Natural killer cell (primary cell): ENCODE data around the gene MAPKAPK3. TPM values are rescaled to one million over a fixed set of nuclear protein-coding genes. Genes with fewer than 3 reads are reported as not detected.

Experiments
- ATAC-seq, 3 donors: fragments of 150-1000 bp in 2 of 3; fragments of 200-7000 bp in 1 of 3; cut with Tn5 transposase; 1 replicate in 1 of 3; 2 replicates in 2 of 3; pipeline ENCODE4 v1.10.0; 2021; ENCODE audit warnings: mild to moderate bottlenecking in 2 of 3, moderate library complexity in 2 of 3
- DNase-seq, 2 donors: peaks; one replicate each; pipeline versions ENCODE4 v3.0.0 to v3.0.0-alpha.2; 2013 to 2021; ENCODE audit warnings: mixed read lengths in 1 of 2
- H3K27ac ChIP-seq: one replicate; pipeline ENCODE4 v1.5.1; 2013; ENCODE audit warnings: mild to moderate bottlenecking, low read length
- H3K27me3 ChIP-seq: one replicate; pipeline ENCODE4 v1.6.1; 2013; ENCODE audit warnings: low read length; ENCODE audit not compliant: control insufficient read depth, insufficient read depth
- H3K36me3 ChIP-seq: one replicate; pipeline ENCODE4 v1.6.1; 2013; ENCODE audit warnings: low read length; ENCODE audit not compliant: control insufficient read depth, insufficient read depth
- H3K4me1 ChIP-seq: one replicate; pipeline ENCODE4 v1.6.1; 2013; ENCODE audit warnings: low read length; ENCODE audit not compliant: control insufficient read depth, insufficient read depth
- H3K4me3 ChIP-seq: one replicate; pipeline ENCODE4 v1.5.1; 2013; ENCODE audit warnings: low read length
- H3K9me3 ChIP-seq: one replicate; pipeline ENCODE4 v1.6.1; 2013; ENCODE audit warnings: low read length; ENCODE audit not compliant: control insufficient read depth, insufficient read depth
- H3K27ac Mint-ChIP-seq, 2 donors: one replicate each; pipeline ENCODE4 v1.8.0; 2022; ENCODE audit warnings: mild to moderate bottlenecking in 2 of 2, mixed read lengths in 2 of 2, moderate library complexity in 1 of 2
- H3K27me3 Mint-ChIP-seq, 2 donors: one replicate each; pipeline ENCODE4 v1.8.0; 2022; ENCODE audit warnings: low read depth in 2 of 2, mixed read lengths in 2 of 2
- H3K36me3 Mint-ChIP-seq: one replicate; pipeline ENCODE4 v1.8.0; 2022; ENCODE audit warnings: mixed read lengths
- H3K4me1 Mint-ChIP-seq, 2 donors: one replicate each; pipeline ENCODE4 v1.8.0; 2022; ENCODE audit warnings: mixed read lengths in 2 of 2
- H3K4me3 Mint-ChIP-seq: one replicate; pipeline ENCODE4 v1.8.0; 2022; ENCODE audit warnings: mild to moderate bottlenecking, moderate library complexity, mixed read lengths
- H3K9me3 Mint-ChIP-seq, 2 donors: one replicate each; pipeline ENCODE4 v1.8.0; 2022; ENCODE audit warnings: mixed read lengths in 2 of 2
- WGBS: methylation state at CpG from one replicate; pipeline ENCODE4 v1.1.7; 2013; ENCODE audit warnings: missing lambda C conversion rate; ENCODE audit not compliant: insufficient coverage; 5-methylcytosine and 5-hydroxymethylcytosine counted together
- intact Hi-C: fragments of 100-400 bp; cut with micrococcal nuclease; formaldehyde crosslinking; loops from one replicate; pipeline ENCODE4 v1.14.2; 2022
- total RNA-seq, 4 donors: library from RNA; stranded (reverse); fragments of 120-200 nt in 1 of 4; gene quantifications; one replicate each; pipeline versions ENCODE4 v1.2.3 to v1.2.4, GENCODE V29; 2013 to 2022
- TF ChIP-seq, protein P1 (sequence below): fragments of 200-600 bp; IDR thresholded peaks from one replicate; pipeline ENCODE4 v1.8.0; 2022; ENCODE audit warnings: antibody characterized with exemption

Gene MAPKAPK3
- total RNA-seq, 3 donors from 2014 or later (not counting 1 experiment from before 2014, with no cell fraction given), result 48.0 to 57.7 (median 49.3) TPM

GRCh38 chr3:50572801-50573371 is 44.1 kb upstream of the MAPKAPK3 start:
- WGBS, result 63% methylated on average over 4 of the region's 4 CpGs
- no peak overlapping the region for H3K4me3 ChIP-seq

DNA sequence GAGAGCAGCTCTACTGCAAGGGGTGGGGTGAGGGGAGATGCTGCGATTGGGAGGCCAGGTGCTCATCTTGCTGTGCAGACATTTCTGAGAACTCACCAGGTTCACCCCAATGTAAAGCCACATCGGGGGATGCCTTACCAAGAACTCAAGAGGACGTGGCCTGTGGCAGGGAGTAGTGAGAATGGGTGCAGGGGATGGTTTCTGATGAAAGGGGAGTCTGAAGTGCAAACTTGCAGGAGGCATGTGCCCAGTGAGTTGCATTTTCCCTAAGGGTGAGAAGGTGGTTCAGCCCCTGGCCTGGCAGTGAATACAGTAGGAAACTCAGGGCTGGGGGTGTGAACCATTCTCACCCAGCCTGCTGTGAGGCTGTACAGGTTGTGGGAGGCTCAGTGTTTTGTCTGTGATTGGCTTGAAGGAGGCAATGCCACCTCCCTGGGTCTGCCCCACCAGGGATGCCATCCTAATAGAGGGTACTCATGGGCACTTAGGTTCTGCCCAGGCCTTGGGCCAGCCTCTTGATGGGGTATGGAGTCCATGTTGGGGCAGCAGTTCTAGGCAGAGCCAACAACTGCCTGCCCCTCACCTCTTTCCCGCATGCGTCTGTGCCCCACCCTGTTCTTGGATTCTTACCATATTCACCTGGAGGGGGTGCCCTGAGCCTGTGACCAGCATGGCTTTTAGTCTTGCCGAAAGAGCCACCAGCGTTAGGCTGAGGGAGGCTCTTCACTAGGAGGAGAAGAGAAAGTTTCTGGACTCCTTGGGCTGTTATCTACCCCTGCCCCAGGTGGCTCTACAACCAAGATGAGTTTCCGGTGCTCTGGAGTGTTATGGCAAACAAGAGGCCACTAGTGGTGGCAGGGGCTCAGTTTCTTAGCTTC is 43.1 kb upstream of the MAPKAPK3 start:
- H3K4me1 Mint-ChIP-seq, result peaks cover 46 to 71% of the 10 kb centered on the region in 2 donors
- peak overlapping the region; percentile 88 to 95 for H3K27ac Mint-ChIP-seq
- peak overlapping the region; percentile 53 for H3K27ac ChIP-seq
- H3K36me3 ChIP-seq, result peaks cover 17% of the 10 kb centered on the region
- no peaks in the 10 kb centered on the region for H3K27me3 ChIP-seq
- peaks cover 82% of the 10 kb centered on the region for H3K4me1 ChIP-seq
- H3K9me3 Mint-ChIP-seq, result no peaks in the 10 kb centered on the region
- DNase-seq (peak in 1 of 2 donors; percentile 68), ATAC-seq (peak in 1 of 3 donors; percentile 12)
- H3K27me3 Mint-ChIP-seq, result no peaks in the 10 kb centered on the region
- WGBS, result 34% methylated on average over 8 of the region's 8 CpGs
- TF ChIP-seq, protein P1, sequence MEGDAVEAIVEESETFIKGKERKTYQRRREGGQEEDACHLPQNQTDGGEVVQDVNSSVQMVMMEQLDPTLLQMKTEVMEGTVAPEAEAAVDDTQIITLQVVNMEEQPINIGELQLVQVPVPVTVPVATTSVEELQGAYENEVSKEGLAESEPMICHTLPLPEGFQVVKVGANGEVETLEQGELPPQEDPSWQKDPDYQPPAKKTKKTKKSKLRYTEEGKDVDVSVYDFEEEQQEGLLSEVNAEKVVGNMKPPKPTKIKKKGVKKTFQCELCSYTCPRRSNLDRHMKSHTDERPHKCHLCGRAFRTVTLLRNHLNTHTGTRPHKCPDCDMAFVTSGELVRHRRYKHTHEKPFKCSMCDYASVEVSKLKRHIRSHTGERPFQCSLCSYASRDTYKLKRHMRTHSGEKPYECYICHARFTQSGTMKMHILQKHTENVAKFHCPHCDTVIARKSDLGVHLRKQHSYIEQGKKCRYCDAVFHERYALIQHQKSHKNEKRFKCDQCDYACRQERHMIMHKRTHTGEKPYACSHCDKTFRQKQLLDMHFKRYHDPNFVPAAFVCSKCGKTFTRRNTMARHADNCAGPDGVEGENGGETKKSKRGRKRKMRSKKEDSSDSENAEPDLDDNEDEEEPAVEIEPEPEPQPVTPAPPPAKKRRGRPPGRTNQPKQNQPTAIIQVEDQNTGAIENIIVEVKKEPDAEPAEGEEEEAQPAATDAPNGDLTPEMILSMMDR, result no peak
- H3K4me3 ChIP-seq, result no peak overlapping the region
- peak overlapping the region; percentile 78 for H3K4me3 Mint-ChIP-seq
- H3K9me3 ChIP-seq, result no peaks in the 10 kb centered on the region
- intact Hi-C loops, result loop anchor here (2.0 to 10.0 kb wide), 5 partner anchors 15 to 811 kb away; partner anchors contain the start of gene MANF
- H3K36me3 Mint-ChIP-seq, result no peaks in the 10 kb centered on the region

More at GRCh38 chr3:50572801-50573371, 44.1 kb upstream of the MAPKAPK3 start:
- TF ChIP-seq, protein P1, result no peak
- H3K9me3 Mint-ChIP-seq, result no peaks in the 10 kb centered on the region
- Histone ChIP-seq H3K27ac (peak overlapping the region; percentile 53), H3K27me3 (no peaks in the 10 kb centered on the region), H3K36me3 (peaks cover 8% of the 10 kb centered on the region), H3K9me3 (no peaks in the 10 kb centered on the region), H3K4me1 (peaks cover 91% of the 10 kb centered on the region)
- H3K27me3 Mint-ChIP-seq, result no peaks in the 10 kb centered on the region
- peaks cover 48 to 76% of the 10 kb centered on the region in 2 donors for H3K4me1 Mint-ChIP-seq
- DNase-seq (peak in 1 of 2 donors; percentile 46), ATAC-seq (no peak)
- peak overlapping the region; percentile 78 for H3K4me3 Mint-ChIP-seq
- no peaks in the 10 kb centered on the region for H3K36me3 Mint-ChIP-seq
- H3K27ac Mint-ChIP-seq, result peak overlapping the region; percentile 88 to 95
- intact Hi-C loops, result loop anchor here (1.0 to 10.0 kb wide), 6 partner anchors 16 to 812 kb away; partner anchors contain the start of gene MANF

GRCh38 chr3:50574444-50574831 is 42.5 kb upstream of the MAPKAPK3 start:
- H3K4me1 ChIP-seq, result peaks cover 81% of the 10 kb centered on the region
- 14% methylated on average over 1 of the region's 1 CpG for WGBS

More at GRCh38 chr3:50574444-50574831, 42.5 kb upstream of the MAPKAPK3 start:
- no peak overlapping the region for H3K4me3 ChIP-seq
- no peaks in the 10 kb centered on the region for H3K27me3 ChIP-seq
- H3K27ac ChIP-seq, result peak overlapping the region; percentile 53
- intact Hi-C loops, result loop anchor here (10.0 kb wide), 1 partner anchor 80 kb away; no protein-coding TSS in a partner anchor
- peaks cover 23% of the 10 kb centered on the region for H3K36me3 ChIP-seq
- no peaks in the 10 kb centered on the region for H3K9me3 ChIP-seq
- H3K9me3 Mint-ChIP-seq, result no peaks in the 10 kb centered on the region
- peaks cover 46 to 65% of the 10 kb centered on the region in 2 donors for H3K4me1 Mint-ChIP-seq
- peak overlapping the region; percentile 88 to 95 for H3K27ac Mint-ChIP-seq
- DNase-seq (peak in 1 of 2 donors; percentile 46), ATAC-seq (peak in 1 of 3 donors; percentile 21)
- TF ChIP-seq, protein P1, result no peak
- H3K27me3 Mint-ChIP-seq, result no peaks in the 10 kb centered on the region
- no peaks in the 10 kb centered on the region for H3K36me3 Mint-ChIP-seq
- H3K4me3 Mint-ChIP-seq, result peak overlapping the region; percentile 63
